ENCODE data around the gene DSTYK. TPM values are rescaled to one million over a fixed set of nuclear protein-coding genes. Genes with fewer than 3 reads are reported as not detected.

Gene DSTYK
- total RNA-seq, 4 donors from 2014 or later = 12.9 to 21.1 (median 17.5) TPM

GRCh38 chr1:205111354-205111753, 100.1 kb downstream of the DSTYK start:
- H3K4me1 ChIP-seq = no peaks in the 10 kb centered on the region
- intact Hi-C loops (cut with DNase I) = no loop called here
- DNase-seq = no peak
- no peak overlapping the region for H3K27ac ChIP-seq
- peaks cover 0 to 20% of the 10 kb centered on the region in 2 donors for H3K36me3 ChIP-seq
- TF ChIP-seq CTCF (IDR thresholded peaks at IDR 0.05) = no peak
- no peaks in the 10 kb centered on the region for H3K27me3 ChIP-seq
- H3K9me3 ChIP-seq = no peaks in the 10 kb centered on the region
- no peak overlapping the region for H3K4me3 ChIP-seq (replicated peaks in 1 of 3)

- H3K4me1 ChIP-seq = no peaks in the 10 kb centered on the region
- intact Hi-C loops (cut with DNase I) = no loop called here
- H3K4me3 ChIP-seq (replicated peaks in 1 of 3) = no peak overlapping the region
- peaks cover under 1 to 24% of the 10 kb centered on the region in 2 donors for H3K36me3 ChIP-seq
- DNase-seq = no peak
- no peaks in the 10 kb centered on the region for H3K9me3 ChIP-seq
- no peaks in the 10 kb centered on the region for H3K27me3 ChIP-seq
- TF ChIP-seq POLR2A (IDR thresholded peaks at IDR 0.05) = no peak
- no peak for TF ChIP-seq CTCF (IDR thresholded peaks at IDR 0.05)
- no peak overlapping the region for H3K27ac ChIP-seq
- 85 to 86% methylated on average over 5 of the region's 5 CpGs for WGBS, 2 donors
Observed at GRCh38 chr1:205109711-205110110, 101.8 kb downstream of the DSTYK start.

- no peaks in the 10 kb centered on the region for H3K9me3 ChIP-seq
- no peak for DNase-seq
- WGBS, 2 donors = 93 to 98% methylated on average over 1 of the region's 1 CpG
- no peak overlapping the region for H3K4me3 ChIP-seq (replicated peaks in 1 of 3)
- H3K36me3 ChIP-seq = peaks cover 5 to 28% of the 10 kb centered on the region in 2 donors
- no peaks in the 10 kb centered on the region for H3K4me1 ChIP-seq
- TF ChIP-seq POLR2A (IDR thresholded peaks at IDR 0.05) = no peak
- TF ChIP-seq CTCF (IDR thresholded peaks at IDR 0.05) = no peak
- intact Hi-C loops (cut with DNase I) = no loop called here
- no peak overlapping the region for H3K27ac ChIP-seq
- no peaks in the 10 kb centered on the region for H3K27me3 ChIP-seq
Observed at GRCh38 chr1:205109269-205109668, 102.2 kb downstream of the DSTYK start.

- intact Hi-C loops (cut with DNase I) = no loop called here
- no peaks in the 10 kb centered on the region for H3K4me1 ChIP-seq
- WGBS, 2 donors = 90 to 93% methylated on average over 4 of the region's 4 CpGs
- H3K4me3 ChIP-seq (replicated peaks in 1 of 3) = no peak overlapping the region
- no peak for DNase-seq
- H3K27ac ChIP-seq = no peak overlapping the region
- H3K27me3 ChIP-seq = no peaks in the 10 kb centered on the region
- TF ChIP-seq POLR2A (IDR thresholded peaks at IDR 0.05) (no peak), CTCF (IDR thresholded peaks at IDR 0.05) (no peak)
- no peaks in the 10 kb centered on the region for H3K9me3 ChIP-seq
- H3K36me3 ChIP-seq = peaks cover 12 to 30% of the 10 kb centered on the region in 2 donors
Observed at GRCh38 chr1:205108464-205108863, 103.0 kb downstream of the DSTYK start.

GRCh38 chr1:205107327-205107726, 104.2 kb downstream of the DSTYK start:
- intact Hi-C loops (cut with DNase I) = no loop called here
- peaks cover 23 to 38% of the 10 kb centered on the region in 2 donors for H3K36me3 ChIP-seq

More at GRCh38 chr1:205107327-205107726, 104.2 kb downstream of the DSTYK start:
- Histone ChIP-seq H3K27ac (no peak overlapping the region), H3K9me3 (no peaks in the 10 kb centered on the region), H3K4me1 (no peaks in the 10 kb centered on the region), H3K4me3 (replicated peaks in 1 of 3) (no peak overlapping the region), H3K27me3 (no peaks in the 10 kb centered on the region)
- TF ChIP-seq POLR2A (IDR thresholded peaks at IDR 0.05) (no peak), CTCF (IDR thresholded peaks at IDR 0.05) (no peak)
- DNase-seq = no peak
- 94 to 97% methylated on average over 4 of the region's 4 CpGs for WGBS, 2 donors

Measured in thyroid gland (tissue), 4 donors.